HepG2 (cell line): Measurements from ENCODE around the gene CENPB. TPM values are rescaled to one million over a fixed set of nuclear protein-coding genes. Genes with fewer than 3 reads are reported as not detected.

Source experiments
- ASH2L ChIP-seq: fragments of 300-600, 200-600 bp; sonication (generic); IDR thresholded peaks from 2 replicates; pipeline ENCODE4 v1.7.0; 2017; ENCODE audit warnings: low read depth, mild to moderate bottlenecking, moderate library complexity, mixed read lengths, low read length; ENCODE audit not compliant: insufficient read length
- ATF7 ChIP-seq, 2 experiments: fragments of 450-650 bp in 1 of 2; sonication (generic) in 1 of 2; formaldehyde crosslinking in 1 of 2; IDR thresholded peaks; 2 replicates each; pipeline versions ENCODE4 v1.4.0 to v1.6.1; 2016 to 2020; ENCODE audit warnings: antibody characterized with exemption in 1 of 2, mild to moderate bottlenecking in 1 of 2, missing genetic modification reagents in 1 of 2
- CHD2 ChIP-seq: IDR thresholded peaks from 2 replicates; pipeline ENCODE4 v1.6.1; 2011; ENCODE audit warnings: low read depth, low read length, improper control_type of control experiment
- GPN1 ChIP-seq: sonication (generic); formaldehyde crosslinking; IDR thresholded peaks from 2 replicates; pipeline ENCODE4 v1.5.1; 2020; ENCODE audit warnings: missing genetic modification reagents, borderline replicate concordance
- IRX3 ChIP-seq: sonication (generic); formaldehyde crosslinking; IDR thresholded peaks from 2 replicates; pipeline ENCODE4 v1.8.1; 2023; ENCODE audit warnings: mild to moderate bottlenecking, low read depth, missing genetic modification reagents, borderline replicate concordance
- MBD4 ChIP-seq: IDR thresholded peaks from 2 replicates; pipeline ENCODE4 v1.6.1; 2012; ENCODE audit warnings: low read length, inconsistent platforms, borderline replicate concordance
- MTF2 ChIP-seq: sonication (generic); formaldehyde crosslinking; IDR thresholded peaks from 2 replicates; pipeline ENCODE4 v1.5.0; 2020; ENCODE audit warnings: missing genetic modification reagents, borderline replicate concordance
- NFKBIZ ChIP-seq: IDR thresholded peaks from 2 replicates; pipeline ENCODE4 v1.6.1; 2018; ENCODE audit warnings: missing genetic modification reagents, missing compliant biosample characterization
- PATZ1 ChIP-seq: sonication (generic); formaldehyde crosslinking; IDR thresholded peaks from 2 replicates; pipeline ENCODE4 v1.4.0; 2020; ENCODE audit warnings: missing genetic modification reagents
- POLR2A ChIP-seq, 2 experiments: IDR thresholded peaks; 2 replicates each; pipeline ENCODE4 v1.6.1; 2011; ENCODE audit warnings: low read depth in 2 of 2, low read length in 2 of 2, mild to moderate bottlenecking in 1 of 2, moderate library complexity in 1 of 2; ENCODE audit not compliant: insufficient read depth in 1 of 2
- SP140L ChIP-seq: sonication (generic); formaldehyde crosslinking; IDR thresholded peaks from 2 replicates; pipeline ENCODE4 v1.4.0; 2020; ENCODE audit warnings: missing genetic modification reagents, borderline replicate concordance
- TP53 ChIP-seq: sonication (generic); formaldehyde crosslinking; conservative IDR thresholded peaks from 2 replicates; pipeline ENCODE4 v1.4.0; 2020; ENCODE audit warnings: missing genetic modification reagents
- ZBTB8A ChIP-seq: sonication (generic); formaldehyde crosslinking; IDR thresholded peaks from 2 replicates; pipeline ENCODE4 v1.4.0; 2020; ENCODE audit warnings: mild to moderate bottlenecking, low read depth, missing genetic modification reagents, borderline replicate concordance
- ZKSCAN8 ChIP-seq: IDR thresholded peaks from 2 replicates; pipeline ENCODE4 v1.6.1; 2016; ENCODE audit warnings: borderline replicate concordance, missing genetic modification reagents, missing compliant biosample characterization
- ZNF160 ChIP-seq: sonication (generic); formaldehyde crosslinking; IDR thresholded peaks from 2 replicates; pipeline ENCODE4 v1.8.0; 2022; ENCODE audit warnings: mild to moderate bottlenecking, inconsistent platforms, missing genetic modification reagents
- ZNF547 ChIP-seq: sonication (generic); formaldehyde crosslinking; IDR thresholded peaks from 2 replicates; pipeline ENCODE4 v1.5.1; 2020; ENCODE audit warnings: mild to moderate bottlenecking, missing genetic modification reagents
- ZNF724P ChIP-seq: sonication (generic); formaldehyde crosslinking; IDR thresholded peaks from 2 replicates; pipeline ENCODE4 v1.8.0; 2022; ENCODE audit warnings: missing genetic modification reagents, borderline replicate concordance
- ZNF83 ChIP-seq: sonication (generic); formaldehyde crosslinking; IDR thresholded peaks from 2 replicates; pipeline ENCODE4 v1.4.0; 2020; ENCODE audit warnings: missing genetic modification reagents, mild to moderate bottlenecking, borderline replicate concordance
- ZSCAN31 ChIP-seq: sonication (generic); formaldehyde crosslinking; IDR thresholded peaks from 2 replicates; pipeline ENCODE4 v1.5.0; 2020; ENCODE audit warnings: low read depth, mild to moderate bottlenecking, missing genetic modification reagents
- polyA plus RNA-seq, 8 experiments: library from polyadenylated mRNA; depleted of rRNA in 3 of 8; stranded (reverse) in 7 of 8; unstranded in 1 of 8; fragments of >200 nt; fragmentation: Illumina TruSeq in 4 of 8; extraction: Trizol in 4 of 8; gene quantifications; 2 replicates each; pipeline versions ENCODE4 v1.2.1 to v1.2.3, GENCODE V29; 2011 to 2016; ENCODE audit warnings: low read depth in 4 of 8, missing spikeins in 1 of 8, mixed read lengths in 1 of 8; ENCODE audit not compliant: insufficient read depth in 1 of 8
- total RNA-seq, 5 experiments: library from RNA; depleted of rRNA; stranded (reverse); fragments of >200 nt; fragmentation: Illumina TruSeq; extraction: Trizol; gene quantifications; 2 replicates each; pipeline ENCODE4 v1.2.3, GENCODE V29; 2016; ENCODE audit warnings: low read depth in 1 of 5
- TF ChIP-seq, protein P1 (sequence below): sonication (generic); formaldehyde crosslinking; IDR thresholded peaks from 2 replicates; pipeline ENCODE4 v1.4.0; 2020; ENCODE audit warnings: missing genetic modification reagents, borderline replicate concordance
- TF ChIP-seq, protein P2 (sequence below): IDR thresholded peaks from 2 replicates; pipeline ENCODE4 v1.6.1; 2016
- TF ChIP-seq, protein P3 (sequence below): sonication (generic); formaldehyde crosslinking; IDR thresholded peaks from 2 replicates; pipeline ENCODE4 v1.5.0; 2020; ENCODE audit warnings: mild to moderate bottlenecking, missing genetic modification reagents, borderline replicate concordance

Gene CENPB
- total and polyA plus RNA-seq, 2 of the 13 experiments (the other 11 are each of a cell fraction or from before 2014, with no cell fraction given) = 10.4 to 54.5 TPM

GRCh38 chr20:3786126-3786484, 435 bp downstream of the CENPB start (continued):
- TF ChIP-seq MTF2 (CRISPR knock-in tag) (no peak), ZNF160 (no peak; the same call in 1 of the 2 replicates), GPN1 (CRISPR knock-in tag) (peak; percentile 81; the same call in 1 of the 2 replicates), ZSCAN31 (no peak), PATZ1 (no peak), NFKBIZ (CRISPR knock-in tag) (0 out of 2 replicates have a peak, but pooled peaks have one; percentile 15), ZKSCAN8 (CRISPR knock-in tag) (no peak), ZNF724P (CRISPR knock-in tag) (no peak; the same call in 1 of the 2 replicates), ATF7 (IDR thresholded peaks at IDR 0.05) (no peak), ATF7 (CRISPR knock-in tag; IDR thresholded peaks at IDR 0.05) (no peak), ZNF83 (CRISPR knock-in tag) (0 out of 2 replicates have a peak, but pooled peaks have one; percentile 62), MBD4 (no peak), ZNF547 (0 out of 2 replicates have a peak, but pooled peaks have one; percentile 16), TP53 (CRISPR knock-in tag) (no peak), POLR2A (IDR thresholded peaks at IDR 0.05; ENCODE audit: insufficient read depth in 1 of 2, low read depth in 2 of 2, low read length in 2 of 2) (no peak), ZBTB8A (CRISPR knock-in tag) (no peak), SP140L (CRISPR knock-in tag) (no peak), IRX3 (CRISPR knock-in tag) (peak; percentile 46), CHD2 (peak; percentile 77), ASH2L (no peak)
- TF ChIP-seq, protein P1, sequence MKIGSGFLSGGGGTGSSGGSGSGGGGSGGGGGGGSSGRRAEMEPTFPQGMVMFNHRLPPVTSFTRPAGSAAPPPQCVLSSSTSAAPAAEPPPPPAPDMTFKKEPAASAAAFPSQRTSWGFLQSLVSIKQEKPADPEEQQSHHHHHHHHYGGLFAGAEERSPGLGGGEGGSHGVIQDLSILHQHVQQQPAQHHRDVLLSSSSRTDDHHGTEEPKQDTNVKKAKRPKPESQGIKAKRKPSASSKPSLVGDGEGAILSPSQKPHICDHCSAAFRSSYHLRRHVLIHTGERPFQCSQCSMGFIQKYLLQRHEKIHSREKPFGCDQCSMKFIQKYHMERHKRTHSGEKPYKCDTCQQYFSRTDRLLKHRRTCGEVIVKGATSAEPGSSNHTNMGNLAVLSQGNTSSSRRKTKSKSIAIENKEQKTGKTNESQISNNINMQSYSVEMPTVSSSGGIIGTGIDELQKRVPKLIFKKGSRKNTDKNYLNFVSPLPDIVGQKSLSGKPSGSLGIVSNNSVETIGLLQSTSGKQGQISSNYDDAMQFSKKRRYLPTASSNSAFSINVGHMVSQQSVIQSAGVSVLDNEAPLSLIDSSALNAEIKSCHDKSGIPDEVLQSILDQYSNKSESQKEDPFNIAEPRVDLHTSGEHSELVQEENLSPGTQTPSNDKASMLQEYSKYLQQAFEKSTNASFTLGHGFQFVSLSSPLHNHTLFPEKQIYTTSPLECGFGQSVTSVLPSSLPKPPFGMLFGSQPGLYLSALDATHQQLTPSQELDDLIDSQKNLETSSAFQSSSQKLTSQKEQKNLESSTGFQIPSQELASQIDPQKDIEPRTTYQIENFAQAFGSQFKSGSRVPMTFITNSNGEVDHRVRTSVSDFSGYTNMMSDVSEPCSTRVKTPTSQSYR (CRISPR knock-in tag) = peak; percentile 61; the same call in 1 of the 2 replicates
- TF ChIP-seq, protein P2, sequence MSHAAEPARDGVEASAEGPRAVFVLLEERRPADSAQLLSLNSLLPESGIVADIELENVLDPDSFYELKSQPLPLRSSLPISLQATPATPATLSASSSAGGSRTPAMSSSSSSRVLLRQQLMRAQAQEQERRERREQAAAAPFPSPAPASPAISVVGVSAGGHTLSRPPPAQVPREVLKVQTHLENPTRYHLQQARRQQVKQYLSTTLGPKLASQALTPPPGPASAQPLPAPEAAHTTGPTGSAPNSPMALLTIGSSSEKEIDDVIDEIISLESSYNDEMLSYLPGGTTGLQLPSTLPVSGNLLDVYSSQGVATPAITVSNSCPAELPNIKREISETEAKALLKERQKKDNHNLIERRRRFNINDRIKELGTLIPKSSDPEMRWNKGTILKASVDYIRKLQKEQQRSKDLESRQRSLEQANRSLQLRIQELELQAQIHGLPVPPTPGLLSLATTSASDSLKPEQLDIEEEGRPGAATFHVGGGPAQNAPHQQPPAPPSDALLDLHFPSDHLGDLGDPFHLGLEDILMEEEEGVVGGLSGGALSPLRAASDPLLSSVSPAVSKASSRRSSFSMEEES (CRISPR knock-in tag) = no peak
- TF ChIP-seq, protein P3, sequence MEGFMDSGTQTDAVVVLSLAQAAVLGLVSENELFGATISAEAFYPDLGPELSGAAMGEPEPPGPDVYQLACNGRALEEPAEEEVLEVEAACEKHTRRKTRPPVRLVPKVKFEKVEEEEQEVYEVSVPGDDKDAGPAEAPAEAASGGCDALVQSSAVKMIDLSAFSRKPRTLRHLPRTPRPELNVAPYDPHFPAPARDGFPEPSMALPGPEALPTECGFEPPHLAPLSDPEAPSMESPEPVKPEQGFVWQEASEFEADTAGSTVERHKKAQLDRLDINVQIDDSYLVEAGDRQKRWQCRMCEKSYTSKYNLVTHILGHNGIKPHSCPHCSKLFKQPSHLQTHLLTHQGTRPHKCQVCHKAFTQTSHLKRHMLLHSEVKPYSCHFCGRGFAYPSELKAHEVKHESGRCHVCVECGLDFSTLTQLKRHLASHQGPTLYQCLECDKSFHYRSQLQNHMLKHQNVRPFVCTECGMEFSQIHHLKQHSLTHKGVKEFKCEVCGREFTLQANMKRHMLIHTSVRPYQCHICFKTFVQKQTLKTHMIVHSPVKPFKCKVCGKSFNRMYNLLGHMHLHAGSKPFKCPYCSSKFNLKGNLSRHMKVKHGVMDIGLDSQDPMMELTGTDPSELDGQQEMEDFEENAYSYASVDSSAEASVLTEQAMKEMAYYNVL (CRISPR knock-in tag) = no peak
